Stomach (tissue), 4 donors: ENCODE measurements around the gene TMA7B.

Source experiments
- POLR2A ChIP-seq, 4 donors: fragments of 450-650 bp; IDR thresholded peaks; one replicate each; pipeline ENCODE4 v1.6.1; 2016; ENCODE audit warnings: antibody characterized with exemption in 4 of 4, control low read depth in 2 of 4, mild to moderate bottlenecking in 1 of 4, moderate library complexity in 1 of 4
- TF ChIP-seq, protein P1 (sequence below), 7 experiments: fragments of 450-650 bp in 4 of 7; fragments of 200-600 bp in 3 of 7; sonication (generic) in 3 of 7; IDR thresholded peaks; one replicate each; pipeline ENCODE4 v1.5.1; 2016 to 2019; ENCODE audit warnings: antibody characterized with exemption in 7 of 7, control low read depth in 2 of 7, mild to moderate bottlenecking in 1 of 7

DNA sequence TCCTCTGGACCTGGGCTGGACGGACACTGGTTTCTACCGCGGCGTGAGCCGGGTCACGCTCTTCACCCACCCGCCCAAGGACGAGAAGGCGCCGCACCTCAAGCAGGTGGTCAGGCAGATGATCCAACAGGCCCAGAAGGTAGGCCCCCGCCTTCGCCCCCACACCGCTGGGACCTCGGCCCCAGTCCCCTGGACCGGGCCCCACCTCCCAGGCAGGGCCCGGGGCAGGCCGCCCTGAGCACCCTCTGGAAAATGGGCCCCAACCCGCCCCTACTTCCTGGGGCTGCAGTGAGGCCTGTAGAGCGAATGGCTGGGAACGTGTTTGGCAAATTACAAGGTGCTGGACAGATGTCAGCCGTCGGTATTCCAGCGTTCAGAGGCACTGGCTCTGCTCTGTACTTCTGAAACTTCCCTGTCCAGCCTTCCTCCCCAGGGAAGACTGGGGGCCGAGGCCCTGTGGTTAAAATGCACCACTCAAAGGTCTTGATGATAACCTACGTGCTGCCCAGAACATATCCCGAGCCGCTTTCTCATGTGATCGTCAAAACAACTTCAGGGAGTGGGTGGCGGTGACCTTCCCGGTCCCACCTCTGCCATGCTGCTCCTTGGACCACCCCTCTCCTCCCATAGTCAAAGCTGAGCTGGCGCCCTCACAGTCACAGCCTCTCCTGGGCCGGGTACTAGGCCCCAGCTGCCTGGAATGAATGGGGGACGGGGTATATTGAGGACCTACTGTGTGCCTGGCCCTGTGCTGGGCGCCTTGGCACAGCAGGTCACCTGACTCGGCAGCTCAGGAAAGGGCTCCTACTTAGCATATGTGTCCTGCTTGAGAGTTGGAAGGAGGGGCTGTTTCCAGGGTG, 35.4 kb downstream of the TMA7B start:
- TF ChIP-seq, protein P1, sequence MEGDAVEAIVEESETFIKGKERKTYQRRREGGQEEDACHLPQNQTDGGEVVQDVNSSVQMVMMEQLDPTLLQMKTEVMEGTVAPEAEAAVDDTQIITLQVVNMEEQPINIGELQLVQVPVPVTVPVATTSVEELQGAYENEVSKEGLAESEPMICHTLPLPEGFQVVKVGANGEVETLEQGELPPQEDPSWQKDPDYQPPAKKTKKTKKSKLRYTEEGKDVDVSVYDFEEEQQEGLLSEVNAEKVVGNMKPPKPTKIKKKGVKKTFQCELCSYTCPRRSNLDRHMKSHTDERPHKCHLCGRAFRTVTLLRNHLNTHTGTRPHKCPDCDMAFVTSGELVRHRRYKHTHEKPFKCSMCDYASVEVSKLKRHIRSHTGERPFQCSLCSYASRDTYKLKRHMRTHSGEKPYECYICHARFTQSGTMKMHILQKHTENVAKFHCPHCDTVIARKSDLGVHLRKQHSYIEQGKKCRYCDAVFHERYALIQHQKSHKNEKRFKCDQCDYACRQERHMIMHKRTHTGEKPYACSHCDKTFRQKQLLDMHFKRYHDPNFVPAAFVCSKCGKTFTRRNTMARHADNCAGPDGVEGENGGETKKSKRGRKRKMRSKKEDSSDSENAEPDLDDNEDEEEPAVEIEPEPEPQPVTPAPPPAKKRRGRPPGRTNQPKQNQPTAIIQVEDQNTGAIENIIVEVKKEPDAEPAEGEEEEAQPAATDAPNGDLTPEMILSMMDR (IDR thresholded peaks at IDR 0.05), result no peak
- TF ChIP-seq POLR2A (IDR thresholded peaks at IDR 0.05), result no peak
